ENCODE measurements around the gene SLC36A4.
"Not testable (repeated sequence)": the region's sequence is repeated elsewhere in the genome, so short reads cannot be mapped to it uniquely, and the experiment has no call there.

The SLC36A4 gene

GRCh38 chr11:93193731-93194130 lies 4.1 kb downstream of the SLC36A4 start:
- no peak for DNase-seq

GRCh38 chr11:93192163-93192562 lies 5.6 kb downstream of the SLC36A4 start:
- DNase-seq = no peak

GRCh38 chr11:93189462-93189861 lies 8.3 kb downstream of the SLC36A4 start:
- no peak for DNase-seq

GRCh38 chr11:93188726-93189125 lies 9.1 kb downstream of the SLC36A4 start:
- no peak for DNase-seq

- no peak for DNase-seq
Observed at GRCh38 chr11:93187290-93187689, 10.5 kb downstream of the SLC36A4 start.

GRCh38 chr11:93177891-93178290 lies 19.9 kb downstream of the SLC36A4 start:
- DNase-seq = not testable (repeated sequence)

GRCh38 chr11:93169950-93170561 lies 27.7 kb downstream of the SLC36A4 start:
- no peak for DNase-seq

GRCh38 chr11:93169143-93169542 lies 28.6 kb downstream of the SLC36A4 start:
- DNase-seq = no peak

GRCh38 chr11:93166862-93167261 lies 30.9 kb downstream of the SLC36A4 start:
- no peak for DNase-seq

- DNase-seq = no peak
Observed at GRCh38 chr11:93166194-93166593, 31.6 kb downstream of the SLC36A4 start.

GRCh38 chr11:93160808-93161207 lies 37.0 kb downstream of the SLC36A4 start:
- no peak for DNase-seq

GRCh38 chr11:93160156-93160555 lies 37.6 kb downstream of the SLC36A4 start:
- no peak for DNase-seq

GRCh38 chr11:93159721-93160120 lies 38.1 kb downstream of the SLC36A4 start:
- DNase-seq = no peak

- DNase-seq = no peak
Observed at GRCh38 chr11:93155738-93156137, 42.1 kb downstream of the SLC36A4 start.

GRCh38 chr11:93145390-93145915 lies 52.3 kb downstream of the SLC36A4 start:
- DNase-seq = no peak

- DNase-seq = no peak
Observed at GRCh38 chr11:93143800-93144199, 54.0 kb downstream of the SLC36A4 start.

GRCh38 chr11:93143186-93143585 lies 54.6 kb downstream of the SLC36A4 start:
- no peak for DNase-seq

GRCh38 chr11:93133488-93134109 lies 64.2 kb downstream of the SLC36A4 start:
- DNase-seq = no peak

GRCh38 chr11:93132836-93133235 lies 65.0 kb downstream of the SLC36A4 start:
- DNase-seq = no peak

GRCh38 chr11:93131709-93132108 lies 66.1 kb downstream of the SLC36A4 start:
- DNase-seq = no peak

- no peak for DNase-seq
Observed at GRCh38 chr11:93128574-93128973, 69.2 kb downstream of the SLC36A4 start.

- DNase-seq = no peak
Observed at GRCh38 chr11:93123351-93123898, 74.4 kb downstream of the SLC36A4 start.

GRCh38 chr11:93122535-93123235 lies 75.1 kb downstream of the SLC36A4 start:
- DNase-seq = no peak

- DNase-seq = no peak
Observed at GRCh38 chr11:93118276-93118675, 79.5 kb downstream of the SLC36A4 start.

All from stimulated activated CD4-positive, alpha-beta T cell treated with anti-CD3 and anti-CD28 coated beads, Interleukin-4, amount 100 ng/mL, for 1 hour (primary cell).